GM13977 (cell line): ENCODE data around the gene XRN2.

Experiments used
- DNase-seq: peaks from one replicate; pipeline ENCODE4 v3.0.0; 2012; ENCODE audit warnings: low spot score
- in situ Hi-C: fragments of 300-500 bp; cut with MboI; formaldehyde crosslinking; loops from one replicate; pipeline ENCODE4 v1.12.0; 2022; ENCODE audit warnings: low sequenced_read_pairs, low pct_unique_long_range_greater_than_20kb, mixed read lengths, inconsistent platforms; ENCODE audit not compliant: unreplicated experiment
- TF ChIP-seq, protein P1 (sequence below): IDR thresholded peaks from 2 replicates; pipeline ENCODE4 v1.5.1; 2012; ENCODE audit warnings: mild to moderate bottlenecking, control low read depth; ENCODE audit not compliant: insufficient read depth; ENCODE audit errors: extremely low read depth, missing control alignments

Gene XRN2

DNA sequence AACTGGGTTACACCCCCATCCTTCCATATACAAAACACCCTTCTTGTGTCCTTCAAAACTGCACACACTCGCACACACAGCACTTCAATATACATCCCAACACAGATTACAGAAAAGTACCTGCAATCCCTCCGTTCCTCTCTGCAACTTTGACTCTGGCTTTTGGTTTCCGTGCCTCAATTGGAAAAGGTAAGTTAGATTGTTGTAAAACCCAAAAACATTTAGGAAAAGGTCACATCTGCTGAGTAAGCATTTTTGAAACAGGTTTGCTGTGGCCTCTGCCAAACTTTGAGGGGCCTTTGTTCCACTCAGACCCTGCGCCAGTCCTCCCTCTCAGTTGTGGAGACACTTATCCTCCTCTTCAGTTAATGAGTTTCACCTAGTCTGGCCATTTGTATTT, 90.0 kb downstream of the XRN2 start:
- TF ChIP-seq, protein P1, sequence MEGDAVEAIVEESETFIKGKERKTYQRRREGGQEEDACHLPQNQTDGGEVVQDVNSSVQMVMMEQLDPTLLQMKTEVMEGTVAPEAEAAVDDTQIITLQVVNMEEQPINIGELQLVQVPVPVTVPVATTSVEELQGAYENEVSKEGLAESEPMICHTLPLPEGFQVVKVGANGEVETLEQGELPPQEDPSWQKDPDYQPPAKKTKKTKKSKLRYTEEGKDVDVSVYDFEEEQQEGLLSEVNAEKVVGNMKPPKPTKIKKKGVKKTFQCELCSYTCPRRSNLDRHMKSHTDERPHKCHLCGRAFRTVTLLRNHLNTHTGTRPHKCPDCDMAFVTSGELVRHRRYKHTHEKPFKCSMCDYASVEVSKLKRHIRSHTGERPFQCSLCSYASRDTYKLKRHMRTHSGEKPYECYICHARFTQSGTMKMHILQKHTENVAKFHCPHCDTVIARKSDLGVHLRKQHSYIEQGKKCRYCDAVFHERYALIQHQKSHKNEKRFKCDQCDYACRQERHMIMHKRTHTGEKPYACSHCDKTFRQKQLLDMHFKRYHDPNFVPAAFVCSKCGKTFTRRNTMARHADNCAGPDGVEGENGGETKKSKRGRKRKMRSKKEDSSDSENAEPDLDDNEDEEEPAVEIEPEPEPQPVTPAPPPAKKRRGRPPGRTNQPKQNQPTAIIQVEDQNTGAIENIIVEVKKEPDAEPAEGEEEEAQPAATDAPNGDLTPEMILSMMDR, result no peak
- in situ Hi-C loops, result loop anchor here (25.0 kb wide), 1 partner anchor 281 kb away; the partner anchor contains the start of gene LINC00237
- no peak for DNase-seq

DNA sequence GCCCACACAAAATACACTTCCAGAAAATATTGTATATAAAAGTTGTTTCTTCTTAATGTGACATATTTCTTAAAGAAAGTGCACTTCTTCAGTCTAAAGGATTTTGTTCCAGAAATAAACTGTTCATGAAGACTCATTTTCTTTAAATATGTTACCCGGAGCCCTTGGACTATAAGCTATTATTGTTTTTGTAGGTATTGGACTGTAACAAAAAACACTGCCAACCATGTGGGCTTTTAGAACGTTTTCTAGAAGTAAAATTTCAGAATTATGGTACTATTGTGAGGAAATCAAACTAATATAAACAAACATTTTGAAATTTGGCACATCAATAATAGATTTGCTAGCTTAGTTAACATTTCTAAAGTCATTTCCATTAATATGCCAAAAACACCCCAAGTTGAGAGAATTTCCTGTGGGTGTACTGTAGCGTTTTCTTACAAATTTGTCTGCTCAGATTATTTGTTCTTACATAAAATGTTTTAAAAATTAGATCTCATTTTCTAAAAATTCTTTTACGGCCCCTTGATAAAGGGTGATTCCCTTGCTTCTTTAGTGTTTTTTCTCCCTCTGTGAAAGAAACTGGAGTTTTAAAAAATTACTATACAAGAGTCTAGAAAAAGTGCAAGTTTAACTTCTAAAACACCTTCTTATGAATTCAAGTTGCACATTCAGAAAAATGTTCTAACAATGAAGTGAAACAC, 90.8 kb downstream of the XRN2 start:
- in situ Hi-C loops, result loop anchor here (25.0 kb wide), 1 partner anchor 282 kb away; the partner anchor contains the start of gene LINC00237
- DNase-seq, result no peak
- TF ChIP-seq, protein P1, result no peak

DNA sequence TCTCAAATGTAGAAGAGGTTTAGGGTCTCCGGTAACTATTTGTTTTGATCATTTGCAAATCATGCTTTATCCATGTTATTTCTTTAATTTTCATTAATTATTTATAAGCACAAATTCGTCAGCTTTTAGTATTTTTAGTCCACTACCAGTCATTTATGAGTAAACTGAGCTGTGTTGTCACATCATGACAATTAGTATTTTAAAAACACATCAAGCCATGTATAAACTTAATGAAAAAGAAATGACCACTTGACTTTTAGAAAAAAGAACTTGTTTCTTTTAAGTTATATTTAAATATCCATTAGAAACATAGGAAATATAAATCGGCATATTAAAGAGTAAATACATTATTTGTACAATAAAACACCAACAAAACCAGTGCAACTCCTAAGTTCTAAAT, 91.4 kb downstream of the XRN2 start:
- DNase-seq, result no peak
- TF ChIP-seq, protein P1, result no peak
- in situ Hi-C loops, result loop anchor here (25.0 kb wide), 1 partner anchor 282 kb away; the partner anchor contains the start of gene LINC00237

DNA sequence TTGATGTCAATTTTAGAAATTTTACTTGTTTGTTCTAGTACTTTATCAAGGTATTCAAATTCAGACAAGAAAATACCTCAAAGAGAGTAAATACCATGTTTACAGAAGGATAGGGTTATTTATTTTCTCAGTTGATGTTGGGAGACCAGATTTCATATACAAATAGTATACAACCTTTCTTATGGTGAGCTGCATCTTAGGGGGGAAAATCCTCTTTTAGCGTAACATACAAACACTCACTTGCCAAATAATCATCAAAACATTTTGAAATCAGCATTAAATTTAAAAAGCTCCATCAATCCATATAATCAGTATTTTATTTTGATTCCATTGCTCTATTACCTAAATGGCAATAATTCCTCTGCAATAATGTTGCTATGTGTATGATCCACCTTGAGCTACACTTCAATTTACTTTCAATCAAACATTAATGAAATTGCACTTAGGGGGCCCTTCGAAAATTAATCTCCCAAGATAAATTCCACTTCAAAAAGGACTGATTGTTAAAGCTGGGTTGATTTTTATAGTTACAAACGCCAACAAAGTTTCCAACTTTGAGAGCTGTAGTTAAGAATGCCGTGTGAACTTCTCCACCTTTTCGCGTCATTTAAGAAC, 92.0 kb downstream of the XRN2 start:
- in situ Hi-C loops, result loop anchor here (25.0 kb wide), 1 partner anchor 283 kb away; the partner anchor contains the start of gene LINC00237
- TF ChIP-seq, protein P1, result no peak
- no peak for DNase-seq

DNA sequence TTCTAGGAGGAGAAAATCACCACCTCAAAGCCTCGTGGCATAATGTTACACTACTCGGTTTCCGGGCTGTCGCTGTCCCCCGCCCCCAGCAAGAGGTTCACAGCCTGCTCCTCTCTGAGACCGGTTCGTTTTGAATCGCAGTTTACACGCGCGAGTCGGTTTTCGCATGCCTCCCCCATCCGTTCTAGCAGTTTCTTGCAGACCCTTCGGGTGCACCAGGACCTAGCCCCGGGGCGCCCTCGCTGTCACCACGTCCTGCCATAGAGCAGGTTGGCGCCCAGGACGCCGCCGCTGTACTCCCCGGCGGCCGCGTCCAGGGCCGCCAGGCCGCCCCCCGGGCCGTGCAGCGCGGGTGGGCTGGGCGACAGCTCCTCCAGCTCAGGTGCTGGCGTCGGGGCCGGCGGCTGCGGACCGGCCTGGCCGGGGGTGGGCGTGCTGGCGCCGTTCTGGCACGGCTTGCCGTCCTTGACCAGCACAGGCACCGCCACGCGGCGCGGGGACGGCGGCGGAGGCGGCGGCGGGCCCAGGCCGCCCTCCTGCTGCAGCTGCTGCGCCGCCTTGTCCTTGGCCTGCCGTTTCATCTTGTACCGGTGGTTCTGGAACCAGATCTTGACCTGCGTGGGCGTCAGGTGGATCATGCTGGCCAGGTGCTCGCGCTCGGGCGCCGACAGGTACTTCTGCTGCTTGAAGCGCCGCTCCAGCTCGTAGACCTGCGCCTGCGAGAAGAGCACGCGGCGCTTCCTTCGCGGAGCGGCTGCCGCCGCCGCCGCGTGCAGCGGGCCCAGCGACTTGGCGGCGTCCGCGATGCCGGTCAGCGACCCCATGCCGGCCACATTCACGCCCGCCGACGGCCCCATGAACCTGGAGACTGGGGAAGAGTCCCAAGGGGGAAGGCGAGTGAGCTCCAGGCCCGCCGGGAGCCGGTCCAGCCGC, 92.8 kb downstream of the XRN2 start:
- in situ Hi-C loops, result loop anchor here (25.0 kb wide), 1 partner anchor 284 kb away; the partner anchor contains the start of gene LINC00237

More for the DNA sequence above, 92.8 kb downstream of the XRN2 start:
- TF ChIP-seq, protein P1, result no peak
- no peak for DNase-seq
